BE2C (cell line): Measurements from ENCODE around the gene ZNF283.
"Not testable (repeated sequence)": the region's sequence is repeated elsewhere in the genome, so short reads cannot be mapped to it uniquely, and the experiment has no call there.

Experiments used
- DNase-seq: peaks from one replicate; pipeline ENCODE4 v3.0.0-alpha.2; 2020
- H3K27me3 ChIP-seq: fragments of 250-450 bp; sonication (Bioruptor Pico); 2 replicates; pipeline ENCODE4 v1.5.1; 2020; ENCODE audit warnings: mild to moderate bottlenecking
- H3K36me3 ChIP-seq: fragments of 250-450 bp; sonication (Bioruptor Pico); 2 replicates; pipeline ENCODE4 v1.5.1; 2020; ENCODE audit warnings: mild to moderate bottlenecking
- H3K4me1 ChIP-seq: fragments of 250-450 bp; sonication (Bioruptor Pico); 2 replicates; pipeline ENCODE4 v1.5.1; 2020
- H3K4me3 ChIP-seq: 2 replicates; pipeline ENCODE4 v1.5.1; 2011; ENCODE audit warnings: low read depth, low read length
- H3K9me3 ChIP-seq: fragments of 250-450 bp; sonication (Bioruptor Pico); 2 replicates; pipeline ENCODE4 v1.5.1; 2020
- TF ChIP-seq, protein P1 (sequence below): IDR thresholded peaks from 2 replicates; pipeline ENCODE4 v1.5.1; 2012; ENCODE audit warnings: mild to moderate bottlenecking, low read depth, low read length

The ZNF283 gene

DNA sequence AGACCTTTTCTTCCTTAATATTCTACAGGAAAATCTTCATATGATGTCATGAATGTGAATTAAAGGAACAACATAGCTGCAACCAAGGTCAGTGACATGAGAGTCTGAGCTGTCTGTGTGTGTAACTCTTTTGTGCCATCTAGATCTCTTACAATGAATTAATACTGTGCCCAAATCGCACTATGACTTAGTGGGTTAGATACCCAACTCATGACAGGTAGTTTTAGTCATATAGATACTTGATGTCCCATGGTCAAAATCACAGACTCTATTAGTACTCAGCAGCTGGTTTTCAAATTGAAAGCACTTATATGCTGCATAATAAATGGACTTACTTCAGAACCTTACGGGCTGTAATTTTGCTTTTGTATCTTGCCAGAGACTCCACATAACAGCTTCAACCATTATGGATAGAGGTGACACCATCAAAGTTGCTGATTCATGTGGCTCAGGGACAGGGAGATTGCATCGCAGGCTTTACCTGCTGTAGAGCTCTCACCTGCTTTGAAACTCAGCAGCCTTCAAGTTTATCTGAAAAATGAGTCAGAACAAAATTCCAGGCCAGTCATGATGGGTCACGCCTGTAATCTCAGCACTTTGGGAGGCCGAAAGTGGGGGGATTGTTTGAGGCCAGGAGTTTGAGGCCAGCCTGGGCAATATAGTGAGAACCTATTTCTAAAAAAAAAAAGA lies 12.3 kb upstream of the ZNF283 start:
- Histone ChIP-seq H3K9me3 (no peaks in the 10 kb centered on the region; the same call in 1 of the 2 replicates), H3K4me3 (no peak overlapping the region), H3K4me1 (no peaks in the 10 kb centered on the region), H3K36me3 (no peaks in the 10 kb centered on the region), H3K27me3 (no peaks in the 10 kb centered on the region)
- no peak for DNase-seq
- TF ChIP-seq, protein P1, sequence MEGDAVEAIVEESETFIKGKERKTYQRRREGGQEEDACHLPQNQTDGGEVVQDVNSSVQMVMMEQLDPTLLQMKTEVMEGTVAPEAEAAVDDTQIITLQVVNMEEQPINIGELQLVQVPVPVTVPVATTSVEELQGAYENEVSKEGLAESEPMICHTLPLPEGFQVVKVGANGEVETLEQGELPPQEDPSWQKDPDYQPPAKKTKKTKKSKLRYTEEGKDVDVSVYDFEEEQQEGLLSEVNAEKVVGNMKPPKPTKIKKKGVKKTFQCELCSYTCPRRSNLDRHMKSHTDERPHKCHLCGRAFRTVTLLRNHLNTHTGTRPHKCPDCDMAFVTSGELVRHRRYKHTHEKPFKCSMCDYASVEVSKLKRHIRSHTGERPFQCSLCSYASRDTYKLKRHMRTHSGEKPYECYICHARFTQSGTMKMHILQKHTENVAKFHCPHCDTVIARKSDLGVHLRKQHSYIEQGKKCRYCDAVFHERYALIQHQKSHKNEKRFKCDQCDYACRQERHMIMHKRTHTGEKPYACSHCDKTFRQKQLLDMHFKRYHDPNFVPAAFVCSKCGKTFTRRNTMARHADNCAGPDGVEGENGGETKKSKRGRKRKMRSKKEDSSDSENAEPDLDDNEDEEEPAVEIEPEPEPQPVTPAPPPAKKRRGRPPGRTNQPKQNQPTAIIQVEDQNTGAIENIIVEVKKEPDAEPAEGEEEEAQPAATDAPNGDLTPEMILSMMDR = no peak

DNA sequence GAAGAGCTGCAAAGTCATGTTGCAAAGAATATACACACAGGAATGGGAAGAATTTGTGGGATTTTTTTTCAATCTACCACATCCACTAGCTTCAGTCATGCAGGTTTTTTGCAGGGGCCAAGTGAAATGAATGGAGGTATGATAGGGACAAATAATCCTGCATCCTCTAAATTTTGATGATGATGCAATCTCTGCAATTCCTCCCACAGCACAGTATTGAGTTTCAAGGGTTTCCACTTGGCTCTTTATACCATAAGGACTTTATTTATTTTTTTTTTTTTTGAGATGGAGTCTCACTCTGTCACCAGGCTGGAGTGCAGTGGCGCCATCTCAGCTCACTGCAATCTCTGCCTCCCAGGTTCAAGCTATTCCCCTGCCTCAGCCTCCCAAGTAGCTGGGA lies 9.7 kb upstream of the ZNF283 start:
- H3K27me3 ChIP-seq, H3K4me1 ChIP-seq, DNase-seq, H3K36me3 ChIP-seq, H3K4me3 ChIP-seq, H3K9me3 ChIP-seq: not testable (repeated sequence)

DNA sequence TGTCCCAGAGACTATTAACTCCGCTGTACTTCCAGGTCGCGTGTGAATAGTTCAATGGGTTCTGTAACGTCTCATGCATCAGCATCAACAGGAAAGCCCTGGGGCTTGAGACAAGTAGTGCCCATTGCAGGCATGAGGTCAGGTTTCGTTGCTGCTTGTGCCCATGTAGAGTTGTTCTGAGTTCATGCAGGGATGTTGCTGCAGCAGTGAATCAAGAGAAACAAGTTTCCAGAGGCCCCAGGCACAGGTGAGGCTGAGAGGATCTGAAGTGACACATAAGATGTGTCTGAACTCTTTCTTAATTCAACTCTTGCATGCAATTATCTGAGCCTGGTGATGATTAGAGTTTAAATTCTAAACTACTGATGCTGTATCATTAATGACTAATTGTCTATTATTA lies 8.6 kb upstream of the ZNF283 start:
- Histone ChIP-seq H3K4me3 (no peak overlapping the region), H3K4me1 (no peaks in the 10 kb centered on the region), H3K27me3 (peaks cover 5% of the 10 kb centered on the region), H3K9me3 (no peaks in the 10 kb centered on the region; the same call in 1 of the 2 replicates), H3K36me3 (no peaks in the 10 kb centered on the region)
- TF ChIP-seq, protein P1 = no peak
- DNase-seq = no peak

DNA sequence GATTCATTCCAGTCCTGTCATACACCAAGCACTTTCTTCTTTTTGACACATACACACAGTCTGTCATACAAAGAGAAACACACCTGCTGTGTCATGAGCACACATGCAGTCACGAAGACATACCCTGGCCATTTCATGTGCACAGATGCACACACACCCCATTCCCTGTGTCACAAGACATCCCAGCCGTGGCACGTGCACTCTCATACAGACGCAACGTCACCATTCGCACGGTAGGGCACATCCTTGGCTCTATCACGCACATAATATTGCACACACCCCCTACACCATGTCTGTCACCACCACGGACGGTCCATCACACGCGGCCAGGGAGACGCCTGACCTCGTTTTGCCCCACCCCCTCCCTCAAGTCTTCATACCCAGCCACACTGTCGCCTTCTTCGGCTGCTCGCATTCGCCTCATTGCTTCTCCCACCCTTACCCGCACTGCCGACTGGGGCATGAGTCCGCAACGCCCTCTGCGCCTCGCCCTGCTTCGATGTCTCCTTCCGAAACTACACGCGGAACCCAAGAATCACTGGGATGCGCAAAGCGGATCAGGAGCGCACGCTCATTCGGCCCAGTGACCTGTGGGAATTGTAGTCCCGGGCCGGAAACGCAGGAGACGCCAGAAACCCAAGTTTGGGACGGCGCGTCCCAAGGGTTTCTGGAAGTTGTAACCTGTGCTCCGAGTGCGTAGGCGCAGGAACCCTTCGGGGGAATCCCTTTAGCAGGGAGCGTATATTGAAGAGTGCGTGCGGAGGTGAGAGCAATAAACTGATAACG lies 6.8 kb upstream of the ZNF283 start:
- TF ChIP-seq, protein P1 = no peak
- peak; percentile 26 for DNase-seq
- Histone ChIP-seq H3K9me3 (no peaks in the 10 kb centered on the region; the same call in 1 of the 2 replicates), H3K4me3 (peak overlapping the region; percentile 28), H3K4me1 (no peaks in the 10 kb centered on the region), H3K27me3 (peaks cover 5% of the 10 kb centered on the region), H3K36me3 (no peaks in the 10 kb centered on the region)

DNA sequence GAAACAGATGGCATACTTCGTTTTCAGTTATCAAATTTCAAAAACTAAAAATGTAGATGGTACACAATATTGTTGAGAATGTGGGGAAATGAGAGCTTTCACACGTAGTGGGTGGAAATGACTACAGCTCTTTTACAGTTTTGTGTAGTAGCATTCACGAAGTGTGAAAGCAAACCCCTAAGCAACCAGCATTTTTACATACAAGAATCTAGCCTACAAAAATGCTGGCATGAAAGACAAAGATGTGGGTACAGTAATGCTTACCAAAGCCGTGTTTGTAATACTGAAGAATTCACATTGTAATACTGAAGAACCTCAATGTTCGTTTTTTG lies 6.3 kb upstream of the ZNF283 start:
- TF ChIP-seq, protein P1 = no peak
- Histone ChIP-seq H3K4me1 (no peaks in the 10 kb centered on the region), H3K27me3 (peaks cover 5% of the 10 kb centered on the region), H3K4me3 (peak overlapping the region; percentile 28; the same call in 1 of the 2 replicates), H3K36me3 (no peaks in the 10 kb centered on the region), H3K9me3 (no peaks in the 10 kb centered on the region; the same call in 1 of the 2 replicates)
- DNase-seq = no peak

DNA sequence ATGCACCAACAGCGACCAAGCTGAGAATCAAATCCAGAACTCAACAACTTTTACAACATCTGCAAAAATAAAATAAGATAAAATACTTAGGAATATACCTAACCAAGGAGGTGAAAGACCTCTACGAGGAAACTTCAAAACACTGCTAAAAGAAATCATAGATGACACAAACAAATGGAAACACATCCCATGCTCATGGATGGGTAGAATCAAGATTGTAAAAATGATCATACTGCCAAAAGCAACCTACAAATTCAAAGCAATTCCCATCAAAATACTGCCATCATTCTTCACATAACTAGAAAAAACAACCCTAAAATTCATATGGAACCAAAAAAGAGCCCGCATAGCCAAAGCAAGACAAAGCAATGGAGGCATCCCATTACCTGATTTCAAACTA lies 3.3 kb upstream of the ZNF283 start:
- not testable (repeated sequence) for H3K4me3 ChIP-seq, H3K27me3 ChIP-seq, H3K9me3 ChIP-seq, DNase-seq, H3K4me1 ChIP-seq, H3K36me3 ChIP-seq

DNA sequence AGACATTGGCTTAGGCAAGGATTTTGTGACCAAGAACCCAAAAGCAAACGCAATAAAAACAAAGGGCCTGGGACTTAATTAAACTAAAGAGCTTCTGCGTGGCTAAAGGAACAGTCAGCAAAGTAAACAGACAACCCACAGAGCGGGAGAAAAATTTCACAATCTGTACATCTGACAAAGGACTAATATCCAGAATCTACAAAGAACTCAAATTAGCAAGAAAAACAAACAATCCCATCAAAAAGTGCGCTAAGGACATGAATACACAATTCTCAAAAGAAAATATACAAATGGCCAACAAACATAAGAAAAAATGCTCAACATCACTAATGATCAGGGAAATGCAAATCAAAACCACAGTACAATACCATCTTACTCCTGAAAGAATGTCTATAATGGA lies 2.5 kb upstream of the ZNF283 start:
- H3K9me3 ChIP-seq, H3K4me3 ChIP-seq, DNase-seq, H3K27me3 ChIP-seq, H3K36me3 ChIP-seq, H3K4me1 ChIP-seq: not testable (repeated sequence)
